Activated CD4-positive, alpha-beta T cell treated with anti-CD3 and anti-CD28 coated beads, Interleukin-2, amount 10 ng/mL, durations not matched to agents 7 days and 5 days (primary cell): ENCODE data around the gene CACNA2D1. TPM values are rescaled to one million over a fixed set of nuclear protein-coding genes. Genes with fewer than 3 reads are reported as not detected.

ENCODE experiments used
- CTCF ChIA-PET: fragments of 350-600 bp; sonication (Branson Sonifier 250); formaldehyde crosslinking; loops from one replicate; lab custom pipeline; 2021; ENCODE audit warnings: antibody characterized with exemption; lab: Charles Lee
- POLR2A ChIA-PET: fragments of 350-600 bp; sonication (Branson Sonifier 250); formaldehyde crosslinking; loops from one replicate; lab custom pipeline; 2021; ENCODE audit warnings: antibody characterized with exemption; lab: Charles Lee
- DNase-seq: peaks from one replicate; pipeline ENCODE4 v3.0.0-alpha.2; 2020
- H3K27ac Mint-ChIP-seq: one replicate; pipeline ENCODE4 v1.8.0; 2021; ENCODE audit warnings: mild to moderate bottlenecking, moderate library complexity, mixed read lengths
- H3K27me3 Mint-ChIP-seq: one replicate; pipeline ENCODE4 v1.8.0; 2021; ENCODE audit warnings: mixed read lengths
- H3K36me3 Mint-ChIP-seq: one replicate; pipeline ENCODE4 v1.8.0; 2021; ENCODE audit warnings: low read depth, mixed read lengths
- H3K4me1 Mint-ChIP-seq: one replicate; pipeline ENCODE4 v1.8.0; 2021; ENCODE audit warnings: mixed read lengths
- H3K4me3 Mint-ChIP-seq: one replicate; pipeline ENCODE4 v1.8.0; 2021; ENCODE audit warnings: mild to moderate bottlenecking, moderate library complexity, mixed read lengths
- H3K9me3 Mint-ChIP-seq: one replicate; pipeline ENCODE4 v1.8.0; 2021; ENCODE audit warnings: mixed read lengths
- total RNA-seq, 2 experiments: library from RNA; stranded (reverse); gene quantifications; one replicate each; pipeline ENCODE4 v1.2.3, GENCODE V29; 2021

Gene CACNA2D1
- total RNA-seq, 2 experiments from 2014 or later: not detected

DNA sequence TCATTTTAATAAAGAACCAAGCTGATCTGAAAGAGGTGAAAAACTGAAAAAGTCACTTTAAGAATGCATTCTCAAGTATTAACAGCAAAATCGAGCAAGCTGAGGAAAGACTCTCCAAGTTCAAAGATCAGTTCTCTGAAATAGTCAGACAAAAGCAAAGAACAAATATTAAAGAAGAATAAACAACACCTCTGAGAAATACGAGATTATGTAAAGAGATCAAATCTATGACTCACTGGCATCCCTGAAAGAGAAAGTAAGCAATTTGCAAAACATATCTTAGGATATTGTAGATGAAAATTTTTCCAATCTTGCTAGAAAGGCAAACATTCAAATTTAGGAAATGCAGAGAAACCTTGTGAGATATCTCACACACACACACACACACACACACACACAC lies 535.4 kb downstream of the CACNA2D1 start:
- no peaks in the 10 kb centered on the region for H3K27me3 Mint-ChIP-seq
- DNase-seq: no peak
- no peaks in the 10 kb centered on the region for H3K36me3 Mint-ChIP-seq
- ChIA-PET CTCF (no interaction called here), POLR2A (no interaction called here)
- H3K9me3 Mint-ChIP-seq: no peaks in the 10 kb centered on the region
- no peak overlapping the region for H3K4me3 Mint-ChIP-seq
- H3K27ac Mint-ChIP-seq: no peak overlapping the region
- no peaks in the 10 kb centered on the region for H3K4me1 Mint-ChIP-seq

- H3K27ac Mint-ChIP-seq: no peak overlapping the region
- H3K9me3 Mint-ChIP-seq: peaks cover 2% of the 10 kb centered on the region
- no peaks in the 10 kb centered on the region for H3K4me1 Mint-ChIP-seq
- POLR2A ChIA-PET: no interaction called here
- CTCF ChIA-PET: interaction anchor here (0.6 kb wide), 1 partner anchor 765 kb away, joined by 4 read pairs; no protein-coding TSS in a partner anchor
- no peaks in the 10 kb centered on the region for H3K36me3 Mint-ChIP-seq
- DNase-seq: no peak
- no peak overlapping the region for H3K4me3 Mint-ChIP-seq
- no peaks in the 10 kb centered on the region for H3K27me3 Mint-ChIP-seq
These were observed 540.5 kb downstream of the CACNA2D1 start for GRCh38 chr7:81903115-81903514.

- no peaks in the 10 kb centered on the region for H3K4me1 Mint-ChIP-seq
These were observed 541.0 kb downstream of the CACNA2D1 start for GRCh38 chr7:81902536-81902935.

More at GRCh38 chr7:81902536-81902935, 541.0 kb downstream of the CACNA2D1 start:
- ChIA-PET CTCF (no interaction called here), POLR2A (no interaction called here)
- H3K9me3 Mint-ChIP-seq: peaks cover 3% of the 10 kb centered on the region
- no peak overlapping the region for H3K27ac Mint-ChIP-seq
- DNase-seq: no peak
- H3K27me3 Mint-ChIP-seq: no peaks in the 10 kb centered on the region
- H3K4me3 Mint-ChIP-seq: no peak overlapping the region
- H3K36me3 Mint-ChIP-seq: no peaks in the 10 kb centered on the region
